IPS-NIHi7 (cell line): ENCODE measurements around the gene PNRC2.

ENCODE experiments used
- DNase-seq: peaks from one replicate; pipeline ENCODE4 v3.0.0; 2012; ENCODE audit warnings: mixed read lengths; ENCODE audit errors: extremely low spot score

PNRC2 gene

GRCh38 chr1:23959461-23960290 is at the start of gene PNRC2:
Gene PNRC2 (plus strand): TSS chr1:23959828. CDS start chr1:23961458, 1,630 bp downstream.
- peak; percentile 99 for DNase-seq

- DNase-seq: no peak
Measured at GRCh38 chr1:23910144-23910543, 49.5 kb upstream of the PNRC2 start.

GRCh38 chr1:23910553-23911246 is 48.9 kb upstream of the PNRC2 start:
- DNase-seq: no peak

DNA sequence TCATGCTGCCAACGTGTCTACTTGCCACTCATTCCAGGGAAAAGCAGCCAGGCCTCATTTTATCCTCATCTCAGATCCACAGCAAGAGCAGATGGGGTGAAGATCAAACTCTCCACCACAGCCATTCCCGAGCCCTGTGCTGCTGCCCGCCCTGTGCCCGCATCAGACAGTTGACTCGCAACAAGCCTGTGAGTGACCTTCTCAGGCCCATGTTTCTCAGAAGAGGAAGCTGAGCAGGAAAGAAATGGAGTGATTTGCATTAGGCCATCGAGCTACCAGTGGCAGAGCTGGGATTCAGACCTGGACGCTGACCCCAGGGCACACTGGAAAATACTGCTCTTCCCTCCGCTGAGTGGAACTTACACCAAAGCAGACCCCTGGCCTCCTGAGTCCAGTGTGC is 47.7 kb upstream of the PNRC2 start:
- DNase-seq: no peak

DNA sequence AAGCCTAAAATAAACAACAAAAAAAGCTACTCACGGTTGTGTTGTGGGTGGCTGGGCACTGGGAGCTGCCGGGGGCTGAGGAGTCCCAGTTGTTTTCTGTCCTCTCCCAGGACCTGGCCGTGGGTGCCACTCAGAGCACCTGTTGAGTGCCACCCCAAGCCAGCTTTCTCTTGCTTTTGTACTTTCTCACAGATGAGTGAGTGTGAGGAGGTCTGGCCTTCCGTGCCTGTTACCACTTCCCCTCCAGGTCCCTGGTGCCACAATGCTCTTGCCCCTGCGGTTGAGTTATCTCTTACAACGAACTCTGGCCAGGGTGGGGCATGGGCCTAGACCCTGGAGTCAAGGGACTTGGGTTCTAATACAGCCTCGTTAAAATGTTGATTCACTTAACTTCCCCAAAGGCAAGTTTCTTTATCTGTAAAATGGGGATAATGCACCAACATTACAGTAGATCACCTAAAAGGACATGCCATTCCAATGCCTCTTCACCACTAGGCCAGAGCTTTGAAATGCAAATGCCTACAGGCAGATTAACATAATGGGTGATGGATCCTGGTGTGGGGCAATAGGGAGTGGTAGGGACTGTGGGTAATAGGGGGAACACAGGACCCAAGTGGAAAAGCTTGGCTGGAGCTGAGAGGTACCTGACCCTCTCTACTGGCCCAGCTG is 46.3 kb upstream of the PNRC2 start, which contains the start of gene CNR2:
Gene CNR2, minus strand, starts transcription at position 151 of the 669 bp plus-strand sequence. CDS start 37,745 bp downstream, outside the sequence.
- DNase-seq: no peak

DNA sequence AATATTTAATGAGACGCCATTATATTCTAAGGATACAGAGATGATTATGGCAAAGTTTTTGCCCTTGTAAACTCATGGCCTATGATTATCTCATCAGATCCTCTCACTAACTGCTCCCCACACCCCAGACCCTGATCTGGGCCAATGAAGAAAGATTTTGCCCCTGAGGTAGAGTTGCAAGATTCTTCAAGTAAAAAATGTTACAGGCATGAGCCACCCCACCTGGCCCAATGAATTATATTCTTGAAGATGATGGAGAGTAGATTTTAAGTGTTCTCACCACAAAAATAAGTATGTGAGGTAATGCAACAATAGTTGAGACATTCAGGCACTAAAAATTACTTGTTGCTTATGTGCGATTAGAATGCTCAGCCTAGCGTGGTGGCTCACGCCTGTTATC is 44.7 kb upstream of the PNRC2 start:
- DNase-seq: no peak

- no peak for DNase-seq
Measured at GRCh38 chr1:23915466-23915865, 44.2 kb upstream of the PNRC2 start.

- peak; percentile 92 for DNase-seq
Measured at GRCh38 chr1:23916209-23917131, 43.2 kb upstream of the PNRC2 start.

DNA sequence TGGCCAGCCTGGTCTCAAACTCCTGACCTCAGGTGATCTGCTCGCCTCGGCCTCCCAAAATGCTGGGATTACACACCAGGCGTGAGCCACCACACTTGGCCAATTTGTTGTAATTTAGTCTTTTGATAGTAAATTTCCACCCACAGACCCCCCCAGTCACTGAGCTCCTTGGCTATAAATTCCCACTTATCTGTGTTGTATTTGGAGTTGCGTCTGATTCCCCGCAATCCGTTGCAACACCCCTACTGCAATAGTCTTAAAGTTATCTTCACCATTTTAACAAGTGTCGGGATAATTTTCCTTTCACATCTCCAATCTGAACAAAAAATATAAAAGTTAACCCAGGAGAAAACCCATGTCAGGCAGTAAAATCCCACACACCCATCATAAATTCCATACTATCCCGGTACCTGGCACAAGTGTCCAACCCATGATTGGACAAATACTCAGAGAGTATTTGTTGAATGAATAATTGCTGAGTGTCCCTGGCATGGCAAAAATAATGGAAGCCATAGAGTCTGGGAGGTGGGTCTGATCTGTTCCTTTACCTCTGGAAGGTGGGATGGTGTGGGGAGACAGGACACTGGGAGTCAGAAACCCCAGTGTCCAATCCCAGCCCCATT is 37.2 kb upstream of the PNRC2 start:
- DNase-seq: no peak

- no peak for DNase-seq
Measured at GRCh38 chr1:23923592-23924499, 35.8 kb upstream of the PNRC2 start.

GRCh38 chr1:23924601-23925000 is 35.0 kb upstream of the PNRC2 start:
- DNase-seq: no peak

DNA sequence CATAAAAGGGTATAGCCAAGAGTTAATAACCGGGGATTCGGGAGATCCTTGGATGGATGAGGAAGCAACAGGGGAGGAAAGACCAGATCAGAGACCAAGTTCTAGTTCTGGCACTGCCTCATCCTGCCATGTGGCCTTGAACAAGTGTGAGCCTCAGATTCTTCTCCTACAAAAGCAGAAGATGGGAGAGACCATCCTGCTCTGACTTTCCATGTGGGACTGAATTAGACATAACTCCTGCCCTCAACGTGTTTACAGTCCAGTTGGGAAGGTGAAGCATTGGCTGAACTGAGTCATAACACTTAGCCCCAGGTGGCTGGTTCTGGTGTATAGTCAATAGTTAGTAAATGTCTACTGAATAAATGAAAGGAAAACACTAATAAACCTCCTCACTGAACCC is 34.3 kb upstream of the PNRC2 start:
- no peak for DNase-seq

- no peak for DNase-seq
Measured at GRCh38 chr1:23927097-23927496, 32.5 kb upstream of the PNRC2 start.

- no peak for DNase-seq
Measured at GRCh38 chr1:23928789-23929188, 30.8 kb upstream of the PNRC2 start.

- DNase-seq: no peak
Measured at GRCh38 chr1:23930270-23930669, 29.4 kb upstream of the PNRC2 start.

- DNase-seq: no peak
Measured at GRCh38 chr1:23930861-23931490, 28.7 kb upstream of the PNRC2 start.

DNA sequence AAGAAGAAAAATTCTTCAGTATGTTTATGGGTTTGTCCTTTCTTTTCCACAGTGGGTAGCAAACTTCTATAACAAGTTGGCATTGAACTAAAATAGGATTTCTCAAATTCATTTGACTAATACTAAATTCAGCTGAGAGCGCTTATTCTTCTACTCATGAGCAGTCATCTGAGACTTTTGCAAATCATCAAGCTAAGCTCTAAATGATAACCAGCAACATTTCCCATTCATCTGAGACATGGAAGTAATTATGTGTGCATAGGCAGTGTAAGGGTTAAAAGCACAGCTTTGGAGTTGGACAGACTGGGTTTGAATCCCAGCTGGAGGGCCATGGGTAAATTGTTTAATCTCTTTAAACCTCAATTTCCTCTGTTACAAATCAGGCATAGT is 28.1 kb upstream of the PNRC2 start:
- no peak for DNase-seq

GRCh38 chr1:23936481-23937176 is 23.0 kb upstream of the PNRC2 start:
- DNase-seq: peak; percentile 72

GRCh38 chr1:23947366-23947765 is 12.3 kb upstream of the PNRC2 start:
- DNase-seq: no peak
